HepG2 (cell line): ENCODE data around the gene LAMA5. TPM values are rescaled to one million over a fixed set of nuclear protein-coding genes. Genes with fewer than 3 reads are reported as not detected.

Experiments used
- CAMTA2 ChIP-seq: sonication (generic); formaldehyde crosslinking; IDR thresholded peaks from 2 replicates; pipeline ENCODE4 v1.4.0; 2020; ENCODE audit warnings: mild to moderate bottlenecking, missing genetic modification reagents, borderline replicate concordance
- CEBPB ChIP-seq: IDR thresholded peaks from 2 replicates; pipeline ENCODE4 v1.6.1; 2011; ENCODE audit warnings: low read depth, low read length, improper control_type of control experiment, borderline replicate concordance
- ELF3 ChIP-seq: IDR thresholded peaks from 2 replicates; pipeline ENCODE4 v1.6.1; 2016; ENCODE audit warnings: missing genetic modification reagents, missing compliant biosample characterization
- HMG20B ChIP-seq: conservative IDR thresholded peaks from 2 replicates; pipeline ENCODE4 v1.6.1; 2016; ENCODE audit warnings: missing genetic modification reagents, missing compliant biosample characterization
- HNF4A ChIP-seq: sonication (generic); formaldehyde crosslinking; IDR thresholded peaks from 2 replicates; pipeline ENCODE4 v1.4.0; 2020; ENCODE audit warnings: missing genetic modification reagents
- KMT2B ChIP-seq: IDR thresholded peaks from 2 replicates; pipeline ENCODE4 v1.6.1; 2016; ENCODE audit warnings: missing genetic modification reagents, missing compliant biosample characterization
- NFIC ChIP-seq: IDR thresholded peaks from 2 replicates; pipeline ENCODE4 v1.6.1; 2012; ENCODE audit warnings: mild to moderate bottlenecking, low read length, inconsistent platforms
- SMAD3 ChIP-seq: sonication (generic); formaldehyde crosslinking; IDR thresholded peaks from 2 replicates; pipeline ENCODE4 v1.4.0; 2020; ENCODE audit warnings: missing genetic modification reagents
- STAT5B ChIP-seq: sonication (generic); formaldehyde crosslinking; IDR thresholded peaks from 2 replicates; pipeline ENCODE4 v1.4.0; 2020; ENCODE audit warnings: missing genetic modification reagents
- TBX2 ChIP-seq: sonication (generic); formaldehyde crosslinking; IDR thresholded peaks from 2 replicates; pipeline ENCODE4 v1.5.0; 2020; ENCODE audit warnings: missing genetic modification reagents, mild to moderate bottlenecking, borderline replicate concordance
- YEATS2 ChIP-seq: sonication (generic); formaldehyde crosslinking; IDR thresholded peaks from 2 replicates; pipeline ENCODE4 v1.4.0; 2020; ENCODE audit warnings: missing genetic modification reagents, borderline replicate concordance
- ZBTB33 ChIP-seq: sonication (generic); formaldehyde crosslinking; IDR thresholded peaks from 2 replicates; pipeline ENCODE4 v1.4.0; 2020; ENCODE audit warnings: missing genetic modification reagents
- ZBTB42 ChIP-seq: sonication (generic); formaldehyde crosslinking; IDR thresholded peaks from 2 replicates; pipeline ENCODE4 v1.5.0; 2020; ENCODE audit warnings: mild to moderate bottlenecking, missing genetic modification reagents
- ZFP90 ChIP-seq: sonication (generic); formaldehyde crosslinking; IDR thresholded peaks from 2 replicates; pipeline ENCODE4 v1.8.0; 2022; ENCODE audit warnings: missing genetic modification reagents, mild to moderate bottlenecking, inconsistent platforms, borderline replicate concordance
- ZNF230 ChIP-seq: sonication (generic); formaldehyde crosslinking; IDR thresholded peaks from 2 replicates; pipeline ENCODE4 v1.4.0; 2020; ENCODE audit warnings: mild to moderate bottlenecking, missing genetic modification reagents
- ZNF253 ChIP-seq: sonication (generic); formaldehyde crosslinking; IDR thresholded peaks from 2 replicates; pipeline ENCODE4 v1.8.0; 2022; ENCODE audit warnings: mild to moderate bottlenecking, missing genetic modification reagents, borderline replicate concordance
- ZNF276 ChIP-seq: sonication (generic); formaldehyde crosslinking; IDR thresholded peaks from 2 replicates; pipeline ENCODE4 v1.4.0; 2020; ENCODE audit warnings: mild to moderate bottlenecking, low read depth, missing genetic modification reagents
- ZNF713 ChIP-seq: sonication (generic); formaldehyde crosslinking; IDR thresholded peaks from 2 replicates; pipeline ENCODE4 v1.4.0; 2020; ENCODE audit warnings: mild to moderate bottlenecking, missing genetic modification reagents
- ZNF777 ChIP-seq: sonication (generic); formaldehyde crosslinking; IDR thresholded peaks from 2 replicates; pipeline ENCODE4 v1.4.0; 2020; ENCODE audit warnings: missing genetic modification reagents
- ZSCAN20 ChIP-seq: sonication (generic); formaldehyde crosslinking; IDR thresholded peaks from 2 replicates; pipeline ENCODE4 v1.4.0; 2020; ENCODE audit warnings: missing genetic modification reagents, mild to moderate bottlenecking, borderline replicate concordance
- ZSCAN30 ChIP-seq: sonication (generic); formaldehyde crosslinking; IDR thresholded peaks from 2 replicates; pipeline ENCODE4 v1.5.0; 2020; ENCODE audit warnings: mild to moderate bottlenecking, missing genetic modification reagents
- polyA plus RNA-seq, 8 experiments: library from polyadenylated mRNA; depleted of rRNA in 3 of 8; stranded (reverse) in 7 of 8; unstranded in 1 of 8; fragments of >200 nt; fragmentation: Illumina TruSeq in 4 of 8; extraction: Trizol in 4 of 8; gene quantifications; 2 replicates each; pipeline versions ENCODE4 v1.2.1 to v1.2.3, GENCODE V29; 2011 to 2016; ENCODE audit warnings: low read depth in 4 of 8, missing spikeins in 1 of 8, mixed read lengths in 1 of 8; ENCODE audit not compliant: insufficient read depth in 1 of 8
- total RNA-seq, 5 experiments: library from RNA; depleted of rRNA; stranded (reverse); fragments of >200 nt; fragmentation: Illumina TruSeq; extraction: Trizol; gene quantifications; 2 replicates each; pipeline ENCODE4 v1.2.3, GENCODE V29; 2016; ENCODE audit warnings: low read depth in 1 of 5
- TF ChIP-seq, protein P1 (sequence below): sonication (generic); formaldehyde crosslinking; IDR thresholded peaks from 2 replicates; pipeline ENCODE4 v1.5.0; 2020; ENCODE audit warnings: missing genetic modification reagents
- TF ChIP-seq, protein P2 (sequence below): sonication (generic); formaldehyde crosslinking; IDR thresholded peaks from 2 replicates; pipeline ENCODE4 v1.5.0; 2020; ENCODE audit warnings: missing genetic modification reagents

LAMA5 gene
- total and polyA plus RNA-seq, 2 of the 13 experiments (the other 11 are each of a cell fraction or from before 2014, with no cell fraction given), result 21.0 to 44.7 TPM

DNA sequence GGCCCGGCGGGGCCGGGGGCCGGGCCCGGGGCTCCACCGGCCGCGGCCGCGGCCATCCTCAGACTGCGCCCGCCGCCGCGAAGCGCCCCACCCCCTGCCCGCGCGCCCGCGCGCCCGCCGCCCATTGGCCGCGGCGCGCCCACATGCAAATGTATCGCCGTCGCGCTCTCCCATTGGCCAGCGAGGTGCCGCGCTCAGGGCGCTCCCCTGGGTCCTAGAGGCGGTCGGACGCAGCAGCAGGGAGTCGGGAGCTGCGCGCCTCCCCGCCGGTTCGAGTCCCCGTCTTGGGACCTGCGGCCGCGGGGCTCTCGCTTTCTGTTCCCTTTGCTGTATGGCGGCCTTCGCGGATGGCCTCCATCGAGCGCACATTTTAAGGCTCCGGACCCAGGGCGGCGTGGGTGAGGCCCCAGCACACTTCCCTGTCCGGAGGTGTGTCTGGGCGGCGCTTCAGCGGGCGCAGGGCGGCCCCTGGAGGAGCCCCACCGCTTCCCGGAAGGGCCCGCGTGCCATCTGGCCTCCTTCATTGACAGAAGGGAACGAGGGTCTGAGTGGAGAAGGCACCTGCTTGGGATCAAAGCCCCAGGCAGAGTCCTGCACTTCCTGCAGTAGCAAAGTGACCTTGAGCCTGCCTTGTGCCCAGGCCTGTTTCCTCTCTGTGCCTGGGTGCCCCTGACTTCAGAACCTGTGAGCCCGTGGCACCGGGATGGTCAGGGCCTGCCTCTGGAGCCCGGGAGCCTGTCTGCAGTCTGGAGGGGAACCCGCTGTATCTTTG, 40.3 kb upstream of the LAMA5 start, which contains the start of gene CABLES2 (continued):
- TF ChIP-seq ZBTB33 (CRISPR knock-in tag) (peak; percentile 45; the same call in 1 of the 2 replicates), ZNF276 (CRISPR knock-in tag) (peak; percentile 82), HMG20B (CRISPR knock-in tag) (peak; percentile 76), YEATS2 (peak; percentile 77; the same call in 1 of the 2 replicates), ZNF777 (CRISPR knock-in tag) (peak; percentile 47), STAT5B (peak; percentile 27; the same call in 1 of the 2 replicates), CEBPB (no peak), ZNF253 (CRISPR knock-in tag) (peak; percentile 58; the same call in 1 of the 2 replicates), NFIC (no peak), SMAD3 (CRISPR knock-in tag) (peak; percentile 83), ZNF230 (CRISPR knock-in tag) (peak; percentile 82), TBX2 (CRISPR knock-in tag) (peak; percentile 93), ZNF713 (CRISPR knock-in tag) (no peak; the same call in 1 of the 2 replicates), ZSCAN20 (CRISPR knock-in tag) (peak; percentile 97; the same call in 1 of the 2 replicates), KMT2B (CRISPR knock-in tag) (peak; percentile 50; the same call in 1 of the 2 replicates), ELF3 (peak; percentile 90), ZFP90 (CRISPR knock-in tag) (peak; percentile 98), HNF4A (CRISPR knock-in tag) (peak; percentile 33), ZSCAN30 (CRISPR knock-in tag) (no peak), ZBTB42 (peak; percentile 34; the same call in 1 of the 2 replicates), CAMTA2 (CRISPR knock-in tag) (peak; percentile 94; the same call in 1 of the 2 replicates)
- TF ChIP-seq, protein P1, sequence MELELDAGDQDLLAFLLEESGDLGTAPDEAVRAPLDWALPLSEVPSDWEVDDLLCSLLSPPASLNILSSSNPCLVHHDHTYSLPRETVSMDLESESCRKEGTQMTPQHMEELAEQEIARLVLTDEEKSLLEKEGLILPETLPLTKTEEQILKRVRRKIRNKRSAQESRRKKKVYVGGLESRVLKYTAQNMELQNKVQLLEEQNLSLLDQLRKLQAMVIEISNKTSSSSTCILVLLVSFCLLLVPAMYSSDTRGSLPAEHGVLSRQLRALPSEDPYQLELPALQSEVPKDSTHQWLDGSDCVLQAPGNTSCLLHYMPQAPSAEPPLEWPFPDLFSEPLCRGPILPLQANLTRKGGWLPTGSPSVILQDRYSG (CRISPR knock-in tag), result peak; percentile 95
- TF ChIP-seq, protein P2, sequence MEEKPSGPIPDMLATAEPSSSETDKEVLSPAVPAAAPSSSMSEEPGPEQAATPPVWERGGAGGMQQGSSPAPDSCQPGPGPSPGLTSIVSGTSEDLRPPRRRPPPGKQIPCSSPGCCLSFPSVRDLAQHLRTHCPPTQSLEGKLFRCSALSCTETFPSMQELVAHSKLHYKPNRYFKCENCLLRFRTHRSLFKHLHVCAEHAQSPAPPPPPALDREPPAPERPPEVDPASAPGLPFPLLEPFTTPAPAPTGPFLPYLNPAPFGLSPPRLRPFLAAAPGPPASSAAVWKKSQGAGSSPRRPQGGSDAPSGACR (CRISPR knock-in tag), result peak; percentile 74; the same call in 1 of the 2 replicates
